ENCODE data around the gene DISP2. TPM values are rescaled to one million over a fixed set of nuclear protein-coding genes. Genes with fewer than 3 reads are reported as not detected.

Gene DISP2
- total RNA-seq, 1 donor from 2014 or later, result 3.2 TPM

DNA sequence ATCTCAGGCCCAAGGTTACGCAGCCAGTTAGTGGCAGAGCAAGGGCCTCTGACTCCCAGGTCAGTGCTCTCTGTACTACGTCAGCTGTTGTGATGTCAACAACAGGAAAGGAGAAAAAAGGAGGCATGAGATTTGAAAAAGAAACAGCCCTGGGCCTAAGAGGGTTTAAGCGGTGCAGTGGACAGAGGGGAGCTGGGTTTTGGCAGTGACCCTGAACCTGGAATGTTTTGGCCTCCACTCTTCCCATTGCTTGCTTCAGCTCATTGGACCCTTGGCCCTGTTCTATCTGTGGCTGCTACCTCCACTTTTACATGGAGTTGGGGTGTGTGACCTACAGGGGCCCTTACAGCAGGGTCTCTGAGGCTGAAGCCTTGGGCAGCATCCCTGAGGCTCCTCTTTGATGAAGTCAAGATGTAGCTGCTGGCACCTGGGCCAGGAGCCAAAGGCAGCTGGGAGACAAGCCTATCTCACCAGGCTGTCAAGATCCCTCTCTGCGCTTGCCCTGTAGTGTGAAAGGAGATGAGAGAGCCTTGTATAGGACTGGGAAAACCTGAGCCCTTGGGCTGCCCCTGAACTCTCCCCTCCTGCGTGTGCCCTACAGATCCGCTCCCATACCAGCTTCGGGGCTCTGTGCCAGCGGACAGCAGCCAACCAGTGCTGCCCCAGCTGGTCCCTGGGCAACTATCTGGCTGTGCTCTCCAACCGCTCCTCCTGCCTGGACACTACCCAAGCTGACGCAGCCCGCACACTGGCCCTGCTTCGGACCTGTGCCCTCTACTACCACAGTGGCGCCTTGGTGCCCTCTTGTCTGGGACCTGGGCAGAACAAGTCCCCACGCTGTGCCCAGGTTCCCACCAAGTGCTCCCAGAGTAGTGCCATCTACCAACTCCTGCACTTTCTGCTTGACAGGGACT lies 8.7 kb downstream of the DISP2 start:
- Histone ChIP-seq H3K4me3 (ENCODE audit: low read depth, low read length) (no peak overlapping the region), H3K36me3 (ENCODE audit: control insufficient read depth, insufficient read depth, low read length) (no peaks in the 10 kb centered on the region), H3K27me3 (ENCODE audit: control insufficient read depth, insufficient read depth, low read length) (peaks cover 28% of the 10 kb centered on the region)
- TF ChIP-seq, protein P1, sequence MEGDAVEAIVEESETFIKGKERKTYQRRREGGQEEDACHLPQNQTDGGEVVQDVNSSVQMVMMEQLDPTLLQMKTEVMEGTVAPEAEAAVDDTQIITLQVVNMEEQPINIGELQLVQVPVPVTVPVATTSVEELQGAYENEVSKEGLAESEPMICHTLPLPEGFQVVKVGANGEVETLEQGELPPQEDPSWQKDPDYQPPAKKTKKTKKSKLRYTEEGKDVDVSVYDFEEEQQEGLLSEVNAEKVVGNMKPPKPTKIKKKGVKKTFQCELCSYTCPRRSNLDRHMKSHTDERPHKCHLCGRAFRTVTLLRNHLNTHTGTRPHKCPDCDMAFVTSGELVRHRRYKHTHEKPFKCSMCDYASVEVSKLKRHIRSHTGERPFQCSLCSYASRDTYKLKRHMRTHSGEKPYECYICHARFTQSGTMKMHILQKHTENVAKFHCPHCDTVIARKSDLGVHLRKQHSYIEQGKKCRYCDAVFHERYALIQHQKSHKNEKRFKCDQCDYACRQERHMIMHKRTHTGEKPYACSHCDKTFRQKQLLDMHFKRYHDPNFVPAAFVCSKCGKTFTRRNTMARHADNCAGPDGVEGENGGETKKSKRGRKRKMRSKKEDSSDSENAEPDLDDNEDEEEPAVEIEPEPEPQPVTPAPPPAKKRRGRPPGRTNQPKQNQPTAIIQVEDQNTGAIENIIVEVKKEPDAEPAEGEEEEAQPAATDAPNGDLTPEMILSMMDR (IDR thresholded peaks at IDR 0.05; ENCODE audit: insufficient read depth, low read length, poor library complexity, severe bottlenecking), result no peak
- no peak for DNase-seq (ENCODE audit: low read depth)

DNA sequence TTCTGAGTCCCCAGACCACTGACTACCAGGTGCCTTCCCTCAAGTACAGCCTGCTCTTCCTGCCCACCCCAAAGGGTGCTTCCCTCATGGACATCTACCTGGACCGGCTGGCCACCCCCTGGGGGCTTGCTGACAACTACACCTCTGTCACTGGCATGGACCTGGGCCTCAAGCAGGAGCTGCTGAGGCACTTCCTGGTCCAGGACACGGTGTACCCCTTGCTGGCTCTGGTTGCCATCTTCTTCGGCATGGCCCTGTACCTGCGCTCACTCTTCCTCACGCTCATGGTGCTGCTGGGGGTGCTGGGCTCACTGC lies 9.3 kb downstream of the DISP2 start:
- no peak for DNase-seq (ENCODE audit: low read depth)
- TF ChIP-seq, protein P1 (IDR thresholded peaks at IDR 0.05; ENCODE audit: insufficient read depth, low read length, poor library complexity, severe bottlenecking), result no peak
- Histone ChIP-seq H3K4me3 (ENCODE audit: low read depth, low read length) (no peak overlapping the region), H3K27me3 (ENCODE audit: control insufficient read depth, insufficient read depth, low read length) (peaks cover 22% of the 10 kb centered on the region), H3K36me3 (ENCODE audit: control insufficient read depth, insufficient read depth, low read length) (no peaks in the 10 kb centered on the region)

DNA sequence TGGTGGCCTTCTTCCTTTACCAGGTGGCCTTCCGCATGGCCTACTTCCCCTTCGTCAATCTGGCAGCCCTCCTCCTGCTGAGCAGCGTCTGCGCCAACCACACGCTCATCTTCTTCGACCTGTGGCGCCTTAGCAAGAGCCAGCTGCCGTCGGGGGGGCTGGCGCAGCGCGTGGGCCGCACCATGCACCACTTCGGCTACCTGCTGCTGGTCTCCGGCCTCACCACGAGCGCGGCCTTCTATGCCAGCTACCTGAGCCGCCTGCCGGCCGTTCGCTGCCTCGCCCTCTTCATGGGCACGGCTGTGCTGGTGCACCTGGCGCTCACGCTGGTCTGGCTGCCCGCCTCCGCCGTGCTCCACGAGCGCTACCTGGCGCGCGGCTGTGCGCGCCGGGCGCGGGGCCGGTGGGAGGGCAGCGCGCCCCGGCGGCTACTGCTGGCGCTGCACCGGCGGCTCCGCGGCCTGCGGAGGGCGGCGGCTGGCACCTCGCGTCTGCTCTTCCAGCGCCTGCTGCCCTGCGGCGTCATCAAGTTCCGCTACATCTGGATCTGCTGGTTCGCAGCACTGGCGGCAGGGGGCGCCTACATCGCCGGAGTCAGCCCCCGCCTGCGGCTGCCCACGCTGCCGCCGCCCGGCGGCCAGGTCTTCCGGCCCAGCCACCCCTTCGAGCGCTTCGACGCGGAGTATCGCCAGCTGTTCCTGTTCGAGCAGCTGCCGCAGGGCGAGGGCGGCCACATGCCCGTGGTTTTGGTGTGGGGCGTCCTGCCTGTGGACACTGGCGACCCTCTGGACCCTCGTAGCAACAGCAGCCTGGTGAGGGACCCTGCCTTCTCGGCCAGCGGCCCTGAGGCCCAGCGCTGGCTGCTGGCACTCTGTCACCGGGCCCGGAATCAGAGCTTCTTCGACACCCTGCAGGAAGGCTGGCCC lies 9.9 kb downstream of the DISP2 start:
- H3K27me3 ChIP-seq (ENCODE audit: control insufficient read depth, insufficient read depth, low read length), result peaks cover 22% of the 10 kb centered on the region
- peak; percentile 66 for DNase-seq (ENCODE audit: low read depth)
- peak overlapping the region; percentile 24 for H3K4me3 ChIP-seq (ENCODE audit: low read depth, low read length)

DNA sequence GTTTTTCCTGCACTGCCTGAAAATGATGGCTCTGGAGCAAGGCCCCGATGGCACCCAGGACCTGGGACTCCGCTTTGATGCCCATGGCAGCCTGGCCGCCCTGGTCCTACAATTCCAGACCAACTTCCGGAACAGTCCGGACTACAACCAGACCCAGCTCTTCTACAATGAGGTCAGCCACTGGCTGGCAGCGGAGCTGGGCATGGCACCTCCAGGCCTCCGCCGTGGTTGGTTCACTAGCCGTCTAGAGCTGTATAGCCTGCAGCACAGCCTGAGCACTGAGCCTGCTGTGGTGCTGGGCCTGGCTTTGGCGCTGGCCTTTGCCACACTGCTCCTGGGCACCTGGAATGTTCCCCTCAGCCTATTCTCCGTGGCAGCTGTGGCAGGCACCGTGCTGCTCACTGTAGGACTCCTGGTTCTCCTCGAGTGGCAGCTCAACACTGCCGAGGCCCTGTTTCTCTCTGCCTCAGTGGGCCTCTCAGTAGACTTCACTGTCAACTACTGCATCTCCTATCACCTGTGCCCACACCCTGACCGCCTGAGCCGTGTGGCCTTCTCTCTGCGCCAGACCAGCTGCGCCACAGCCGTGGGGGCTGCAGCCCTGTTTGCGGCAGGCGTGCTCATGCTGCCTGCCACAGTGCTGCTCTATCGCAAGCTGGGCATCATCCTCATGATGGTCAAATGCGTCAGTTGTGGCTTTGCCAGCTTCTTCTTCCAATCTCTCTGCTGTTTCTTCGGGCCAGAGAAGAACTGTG lies 10.9 kb downstream of the DISP2 start:
- TF ChIP-seq, protein P1 (IDR thresholded peaks at IDR 0.05; ENCODE audit: insufficient read depth, low read length, poor library complexity, severe bottlenecking), result no peak

More for the DNA sequence above, 9.9 kb downstream of the DISP2 start:
- TF ChIP-seq, protein P1 (IDR thresholded peaks at IDR 0.05; ENCODE audit: insufficient read depth, low read length, poor library complexity, severe bottlenecking), result peak; percentile 49
- no peaks in the 10 kb centered on the region for H3K36me3 ChIP-seq (ENCODE audit: control insufficient read depth, insufficient read depth, low read length)

DNA sequence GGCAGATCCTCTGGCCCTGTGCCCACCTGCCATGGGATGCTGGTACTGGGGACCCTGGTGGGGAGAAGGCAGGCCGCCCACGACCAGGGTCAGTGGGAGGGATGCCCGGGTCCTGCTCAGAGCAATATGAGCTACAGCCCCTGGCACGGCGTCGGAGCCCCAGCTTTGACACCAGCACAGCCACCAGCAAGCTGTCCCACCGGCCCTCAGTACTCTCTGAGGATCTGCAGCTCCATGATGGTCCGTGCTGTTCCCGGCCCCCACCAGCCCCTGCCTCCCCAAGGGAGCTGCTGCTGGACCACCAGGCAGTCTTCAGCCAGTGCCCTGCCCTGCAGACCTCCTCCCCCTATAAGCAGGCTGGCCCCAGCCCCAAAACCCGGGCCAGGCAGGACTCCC lies 11.5 kb downstream of the DISP2 start:
- TF ChIP-seq, protein P1 (IDR thresholded peaks at IDR 0.05; ENCODE audit: insufficient read depth, low read length, poor library complexity, severe bottlenecking), result no peak
- no peaks in the 10 kb centered on the region for H3K36me3 ChIP-seq (ENCODE audit: control insufficient read depth, insufficient read depth, low read length)
- H3K27me3 ChIP-seq (ENCODE audit: control insufficient read depth, insufficient read depth, low read length), result peaks cover 19% of the 10 kb centered on the region
- H3K4me3 ChIP-seq (ENCODE audit: low read depth, low read length), result no peak overlapping the region
- DNase-seq (ENCODE audit: low read depth), result no peak

More for the DNA sequence above, 10.9 kb downstream of the DISP2 start:
- no peak for DNase-seq (ENCODE audit: low read depth)
- H3K4me3 ChIP-seq (ENCODE audit: low read depth, low read length), result no peak overlapping the region
- no peaks in the 10 kb centered on the region for H3K36me3 ChIP-seq (ENCODE audit: control insufficient read depth, insufficient read depth, low read length)
- H3K27me3 ChIP-seq (ENCODE audit: control insufficient read depth, insufficient read depth, low read length), result peaks cover 19% of the 10 kb centered on the region

Data from kidney epithelial cell (primary cell).